GM11168 (cell line): Measurements from ENCODE around the gene MED12L.

Source experiments
- in situ Hi-C: fragments of 300-500 bp; cut with MboI; formaldehyde crosslinking; loops from one replicate; pipeline ENCODE4 v1.12.0; 2022; ENCODE audit warnings: low sequenced_read_pairs; ENCODE audit not compliant: unreplicated experiment

Gene MED12L

GRCh38 chr3:151135541-151136337 lies 50.3 kb downstream of the MED12L start:
- in situ Hi-C loops: no loop called here

GRCh38 chr3:151142929-151143328 lies 57.5 kb downstream of the MED12L start:
- in situ Hi-C loops: loop anchor here (10.0 kb wide), 1 partner anchor 218 kb away; no protein-coding TSS in a partner anchor

- in situ Hi-C loops: loop anchor here (10.0 kb wide), 1 partner anchor 219 kb away; no protein-coding TSS in a partner anchor
Measured at GRCh38 chr3:151144016-151144415, 58.6 kb downstream of the MED12L start.

- in situ Hi-C loops: loop anchor here (10.0 kb wide), 1 partner anchor 220 kb away; no protein-coding TSS in a partner anchor
Measured at GRCh38 chr3:151144760-151145159, 59.3 kb downstream of the MED12L start.

GRCh38 chr3:151145713-151146070 lies 60.2 kb downstream of the MED12L start:
- in situ Hi-C loops: loop anchor here (10.0 kb wide), 1 partner anchor 221 kb away; no protein-coding TSS in a partner anchor

- in situ Hi-C loops: loop anchor here (10.0 kb wide), 1 partner anchor 221 kb away; no protein-coding TSS in a partner anchor
Measured at GRCh38 chr3:151146071-151146730, 60.7 kb downstream of the MED12L start.

GRCh38 chr3:151146731-151147091 lies 61.2 kb downstream of the MED12L start:
- in situ Hi-C loops: loop anchor here (10.0 kb wide), 1 partner anchor 222 kb away; no protein-coding TSS in a partner anchor

GRCh38 chr3:151147299-151147698 lies 61.8 kb downstream of the MED12L start:
- in situ Hi-C loops: loop anchor here (10.0 kb wide), 1 partner anchor 222 kb away; no protein-coding TSS in a partner anchor

- in situ Hi-C loops: no loop called here
Measured at GRCh38 chr3:151152455-151153079, 67.1 kb downstream of the MED12L start.

GRCh38 chr3:151154566-151154965 lies 69.1 kb downstream of the MED12L start:
- in situ Hi-C loops: no loop called here

- in situ Hi-C loops: no loop called here
Measured at GRCh38 chr3:151155409-151156128, 70.1 kb downstream of the MED12L start.

- in situ Hi-C loops: no loop called here
Measured at GRCh38 chr3:151156618-151157216, 71.3 kb downstream of the MED12L start.

GRCh38 chr3:151159806-151160205 lies 74.3 kb downstream of the MED12L start:
- in situ Hi-C loops: loop anchor here (10.0 kb wide), 1 partner anchor 65 kb away; no protein-coding TSS in a partner anchor

- in situ Hi-C loops: loop anchor here (5.0 to 10.0 kb wide), 2 partner anchors 60 to 112 kb away; partner anchors contain the start of gene P2RY14
Measured at GRCh38 chr3:151165226-151165625, 79.8 kb downstream of the MED12L start.

GRCh38 chr3:151166161-151166560 lies 80.7 kb downstream of the MED12L start:
- in situ Hi-C loops: loop anchor here (5.0 to 10.0 kb wide), 2 partner anchors 59 to 111 kb away; partner anchors contain the start of gene P2RY14

- in situ Hi-C loops: loop anchor here (5.0 to 10.0 kb wide), 2 partner anchors 56 to 109 kb away; partner anchors contain the start of gene P2RY14
Measured at GRCh38 chr3:151168269-151169094, 83.0 kb downstream of the MED12L start.

- in situ Hi-C loops: loop anchor here (5.0 to 10.0 kb wide), 2 partner anchors 55 to 108 kb away; partner anchors contain the start of gene P2RY14
Measured at GRCh38 chr3:151169262-151169947, 83.9 kb downstream of the MED12L start.
